Activated CD8-positive, alpha-beta memory T cell treated with anti-CD3 and anti-CD28 coated beads for 36 hours (primary cell): ENCODE data around the gene HUS1B. TPM values are rescaled to one million over a fixed set of nuclear protein-coding genes. Genes with fewer than 3 reads are reported as not detected.
"Not testable (repeated sequence)": the region's sequence is repeated elsewhere in the genome, so short reads cannot be mapped to it uniquely, and the experiment has no call there.

Experiments used
- CTCF ChIA-PET: fragments of 350-600 bp; sonication (Branson Sonifier 250); formaldehyde crosslinking; loops from one replicate; lab custom pipeline; 2021; ENCODE audit warnings: antibody characterized with exemption; lab: Charles Lee
- POLR2A ChIA-PET: fragments of 350-600 bp; sonication (Branson Sonifier 250); formaldehyde crosslinking; loops from one replicate; lab custom pipeline; 2021; ENCODE audit warnings: antibody characterized with exemption; lab: Charles Lee
- total RNA-seq, 2 experiments: library from RNA; stranded (reverse); gene quantifications; one replicate each; pipeline ENCODE4 v1.2.3, GENCODE V29; 2021

The HUS1B gene
- total RNA-seq: under 1 TPM; 0.71 to 0.82 TPM

DNA sequence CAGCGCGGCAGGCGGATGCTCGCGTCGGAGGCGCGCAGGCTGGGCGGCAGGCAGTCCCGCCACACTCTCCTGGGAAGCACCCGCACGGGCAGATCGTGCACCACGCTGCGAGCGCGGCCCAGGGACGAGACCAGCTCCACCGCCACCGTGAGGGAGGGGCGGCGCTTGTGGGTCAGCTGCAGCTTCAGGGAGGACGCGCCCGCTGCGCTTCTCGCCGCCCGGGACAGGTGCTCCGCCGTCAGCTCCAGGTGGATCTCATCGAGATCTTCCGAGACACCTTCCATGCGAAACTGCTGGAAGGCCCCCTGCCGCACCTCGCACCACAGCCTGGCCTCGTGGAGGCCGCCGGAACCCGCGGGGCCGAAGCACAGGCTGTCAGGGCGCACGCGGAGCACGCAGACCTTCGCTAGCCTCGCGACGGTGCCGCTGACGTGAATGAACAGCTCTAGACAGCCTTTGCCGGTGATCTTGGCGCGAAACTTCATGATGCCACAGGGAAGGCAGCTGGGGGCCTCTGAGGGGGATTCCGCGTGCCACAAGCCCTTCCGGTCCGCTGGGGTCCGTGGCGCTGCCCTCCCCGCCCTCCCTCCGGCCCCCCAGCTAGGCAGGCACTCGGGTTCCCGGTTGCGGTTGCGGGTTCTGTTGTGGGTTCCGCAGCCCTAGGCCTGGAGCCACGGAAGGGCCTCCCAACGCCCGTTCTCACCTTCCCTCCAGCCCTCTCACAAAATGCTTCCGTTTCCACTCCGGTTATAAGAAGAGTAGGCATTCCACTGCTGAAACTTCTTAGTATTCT lies at the start of gene HUS1B:
TSS of gene HUS1B (minus strand) at position 641 of the 793 bp plus-strand sequence. CDS start at position 485, 156 bp downstream.
- POLR2A ChIA-PET: no interaction called here
- CTCF ChIA-PET: interaction anchor here (0.6 to 0.8 kb wide), 2 partner anchors 85 to 130 kb away, joined by 3 read pairs; no protein-coding TSS in a partner anchor

DNA sequence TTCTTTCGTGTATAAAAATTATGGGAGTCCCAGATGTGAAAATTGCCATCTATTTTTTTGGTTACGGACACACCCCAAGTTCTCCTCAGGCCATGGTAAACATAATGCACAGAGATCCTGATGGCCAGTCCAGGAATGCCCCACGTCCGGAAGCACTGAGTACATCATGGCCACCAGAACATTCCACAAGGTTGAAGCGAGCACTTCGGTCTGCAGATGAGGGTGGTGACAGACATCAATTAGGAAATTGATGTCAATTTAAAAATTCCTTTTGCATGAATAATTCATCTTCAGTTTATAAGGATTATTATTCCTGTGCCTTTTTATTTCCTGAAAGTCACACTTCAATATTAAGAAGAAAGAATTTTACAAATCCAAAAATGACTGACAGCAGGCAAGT lies 49.2 kb upstream of the HUS1B start:
- CTCF ChIA-PET: no interaction called here
- POLR2A ChIA-PET: no interaction called here

DNA sequence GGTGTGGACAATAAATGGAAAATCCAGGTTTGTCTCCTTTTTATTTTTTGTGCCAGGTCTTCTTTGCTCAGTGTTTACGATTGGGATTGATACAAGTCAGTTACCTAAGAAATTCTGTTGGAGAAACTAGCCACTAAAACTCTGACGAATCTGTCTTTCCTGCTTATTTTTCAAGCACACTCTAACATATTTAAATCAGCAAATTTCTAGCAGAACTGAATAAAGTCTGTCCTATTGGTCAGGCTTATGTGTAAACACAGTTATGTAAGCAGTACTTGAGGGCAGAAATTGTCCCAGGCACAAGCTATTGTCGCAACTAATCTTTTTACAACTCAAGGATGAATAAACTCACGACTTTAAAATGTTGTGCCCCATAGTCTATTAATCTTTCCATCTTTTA lies 48.1 kb upstream of the HUS1B start:
- POLR2A ChIA-PET: interaction anchor here (0.6 kb wide), 1 partner anchor 23 kb away, joined by 3 read pairs; no protein-coding TSS in a partner anchor
- CTCF ChIA-PET: no interaction called here

- ChIA-PET POLR2A (interaction anchor here (0.6 kb wide), 1 partner anchor 11 kb away, joined by 6 read pairs; no protein-coding TSS in a partner anchor), CTCF (interaction anchor here (1.2 kb wide), 1 partner anchor 18 kb away, joined by 3 read pairs; no protein-coding TSS in a partner anchor)
Measured at GRCh38 chr6:704046-704445, 47.1 kb upstream of the HUS1B start.

- ChIA-PET POLR2A (interaction anchor here (0.6 kb wide), 1 partner anchor 10 kb away, joined by 6 read pairs; no protein-coding TSS in a partner anchor), CTCF (interaction anchor here (1.2 kb wide), 1 partner anchor 18 kb away, joined by 3 read pairs; no protein-coding TSS in a partner anchor)
Measured at GRCh38 chr6:703552-703951, 46.7 kb upstream of the HUS1B start.

GRCh38 chr6:701700-702479 lies 45.0 kb upstream of the HUS1B start:
- CTCF ChIA-PET: no interaction called here
- POLR2A ChIA-PET: no interaction called here

GRCh38 chr6:701215-701614 lies 44.3 kb upstream of the HUS1B start:
- POLR2A ChIA-PET: no interaction called here
- CTCF ChIA-PET: no interaction called here

GRCh38 chr6:700490-700889 lies 43.6 kb upstream of the HUS1B start:
- ChIA-PET POLR2A (no interaction called here), CTCF (no interaction called here)

DNA sequence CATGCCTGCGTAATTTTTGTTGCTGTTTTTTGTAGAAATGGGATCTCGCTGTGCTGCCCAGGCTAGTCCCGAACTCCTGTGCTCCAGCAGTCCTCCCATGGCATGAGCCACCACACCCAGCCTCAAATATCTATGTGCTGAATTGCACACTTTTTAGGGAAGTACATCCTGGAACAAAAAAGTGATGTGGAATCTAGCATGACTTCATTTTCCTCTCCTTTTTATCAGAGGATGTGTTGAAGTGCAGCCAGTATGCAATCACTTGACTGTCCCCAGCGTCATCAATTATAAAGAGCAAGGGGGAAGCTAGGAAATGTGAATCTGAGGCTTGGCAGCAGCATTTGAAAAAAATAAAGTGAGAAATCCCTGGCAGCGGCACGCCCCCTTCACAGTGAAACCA lies 42.4 kb upstream of the HUS1B start:
- ChIA-PET POLR2A (no interaction called here), CTCF (no interaction called here)

GRCh38 chr6:694431-695126 lies 37.7 kb upstream of the HUS1B start:
- POLR2A ChIA-PET, CTCF ChIA-PET: not testable (repeated sequence)

- ChIA-PET POLR2A (interaction anchor here (0.6 kb wide), 1 partner anchor 10 kb away, joined by 6 read pairs; no protein-coding TSS in a partner anchor), CTCF (interaction anchor here (0.6 to 1.2 kb wide), 3 partner anchors 23 to 108 kb away, joined by 3 read pairs; no protein-coding TSS in a partner anchor)
Measured at GRCh38 chr6:693723-694009, 36.8 kb upstream of the HUS1B start.

GRCh38 chr6:692858-693722 lies 36.2 kb upstream of the HUS1B start, which contains the start of gene EXOC2:
EXOC2 (minus strand) TSS chr6:693139; CDS start chr6:637818, 55,321 bp downstream.
- CTCF ChIA-PET: interaction anchor here (0.6 to 1.2 kb wide), 4 partner anchors 22 to 108 kb away, joined by 3 read pairs; no protein-coding TSS in a partner anchor
- POLR2A ChIA-PET: interaction anchor here (0.6 to 1.0 kb wide), 3 partner anchors 11 to 270 kb away, joined by 4 to 6 read pairs (median 5); no protein-coding TSS in a partner anchor

GRCh38 chr6:692356-692851 lies 35.5 kb upstream of the HUS1B start:
- ChIA-PET CTCF (interaction anchor here (1.2 kb wide), 3 partner anchors 23 to 107 kb away, joined by 3 read pairs; no protein-coding TSS in a partner anchor), POLR2A (interaction anchor here (0.6 to 1.0 kb wide), 3 partner anchors 56 to 270 kb away, joined by 4 to 5 read pairs (median 4); no protein-coding TSS in a partner anchor)

- CTCF ChIA-PET: no interaction called here
- POLR2A ChIA-PET: no interaction called here
Measured at GRCh38 chr6:689223-689622, 32.3 kb upstream of the HUS1B start.

DNA sequence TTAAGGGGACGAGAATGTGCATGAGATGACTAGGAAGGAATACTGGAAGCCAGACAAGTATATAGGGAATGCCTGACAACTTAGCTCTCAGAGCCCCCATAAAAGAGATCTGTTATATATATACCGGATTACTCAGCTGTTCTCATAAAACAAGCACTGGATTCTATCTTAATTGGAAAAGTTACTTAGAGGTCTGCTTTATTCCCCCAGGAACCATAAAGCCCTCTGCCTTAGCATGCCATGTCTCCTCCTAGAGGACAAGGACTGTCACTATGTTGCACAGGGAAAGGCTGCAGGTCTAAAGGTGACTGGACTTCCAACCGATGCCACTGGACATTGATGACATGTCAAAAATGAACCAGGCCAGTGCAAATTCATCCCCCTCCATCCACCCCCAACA lies 29.6 kb upstream of the HUS1B start:
- ChIA-PET CTCF (no interaction called here), POLR2A (no interaction called here)

GRCh38 chr6:684831-685636 lies 28.1 kb upstream of the HUS1B start:
- ChIA-PET POLR2A (no interaction called here), CTCF (interaction anchor here (0.7 kb wide), 1 partner anchor 244 kb away, joined by 3 read pairs; no protein-coding TSS in a partner anchor)
